GM19452 (cell line): ENCODE results near the gene GPR37L1.
"Not testable (repeated sequence)": the region's sequence is repeated elsewhere in the genome, so short reads cannot be mapped to it uniquely, and the experiment has no call there.

Experiments used
- ATAC-seq: cut with Tn5 transposase; IDR thresholded peaks from one replicate; pipeline ENCODE4 v1.9.1; 2021; ENCODE audit not compliant: unreplicated experiment

The GPR37L1 gene

DNA sequence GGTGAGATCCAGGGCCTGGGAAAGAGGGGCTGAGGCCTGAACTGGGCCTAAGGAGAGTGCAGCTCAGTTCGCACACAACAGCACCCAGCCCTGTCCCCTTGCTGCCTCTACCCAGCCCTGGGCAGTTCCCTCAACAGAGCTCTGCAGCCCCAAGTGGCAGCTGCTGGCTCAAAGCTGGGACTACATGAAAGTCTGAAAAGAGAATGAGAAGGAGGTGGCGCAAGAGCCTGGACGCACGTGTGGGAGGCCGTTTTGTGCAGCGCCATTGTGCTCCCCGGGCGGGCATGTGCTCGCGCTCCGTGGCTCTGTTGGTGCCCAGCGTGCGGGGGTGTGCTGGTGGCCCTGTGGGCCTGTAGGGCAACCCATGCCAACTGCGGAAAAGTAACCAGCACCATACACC lies 10.3 kb downstream of the GPR37L1 start:
- ATAC-seq, result no peak

DNA sequence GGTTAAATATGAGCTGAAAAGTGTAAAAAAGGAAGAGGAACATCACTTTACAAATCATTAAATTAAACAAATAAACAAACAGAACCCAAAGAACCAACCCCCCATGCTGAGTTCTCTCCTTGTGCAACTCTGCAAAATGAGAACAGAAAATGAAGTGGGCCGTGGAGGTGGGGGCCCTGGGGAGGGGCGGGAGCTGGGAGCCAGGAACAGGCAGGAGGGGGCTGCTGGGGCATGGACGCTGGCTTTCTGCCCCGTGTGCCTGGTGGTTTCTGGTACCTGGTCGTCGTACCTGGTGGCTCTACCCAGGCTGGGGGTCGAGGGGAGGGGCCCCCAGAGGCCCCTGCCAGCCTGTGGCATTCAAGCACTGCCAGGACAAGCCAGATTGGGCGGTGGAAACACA lies 10.8 kb downstream of the GPR37L1 start:
- no peak for ATAC-seq

DNA sequence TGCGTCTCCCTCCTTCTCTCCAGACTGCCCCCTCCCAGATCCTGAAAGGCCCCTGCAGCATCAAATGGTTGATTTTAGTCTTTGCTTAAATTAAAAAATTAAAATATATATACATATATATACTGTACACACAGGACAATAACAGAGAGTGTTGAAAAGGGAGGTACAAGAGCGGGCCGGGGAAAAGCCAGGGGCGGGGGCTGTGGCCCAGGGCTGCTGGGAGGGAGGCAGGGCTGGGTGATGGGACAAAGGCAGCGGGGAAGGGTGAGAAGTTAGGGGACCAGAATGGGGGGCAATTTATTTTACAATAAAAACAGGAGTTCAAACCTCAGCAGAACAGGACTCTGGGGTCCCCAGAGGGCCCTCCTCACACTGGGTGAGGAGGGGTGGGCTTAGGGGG lies 11.3 kb downstream of the GPR37L1 start:
- ATAC-seq, result no peak

DNA sequence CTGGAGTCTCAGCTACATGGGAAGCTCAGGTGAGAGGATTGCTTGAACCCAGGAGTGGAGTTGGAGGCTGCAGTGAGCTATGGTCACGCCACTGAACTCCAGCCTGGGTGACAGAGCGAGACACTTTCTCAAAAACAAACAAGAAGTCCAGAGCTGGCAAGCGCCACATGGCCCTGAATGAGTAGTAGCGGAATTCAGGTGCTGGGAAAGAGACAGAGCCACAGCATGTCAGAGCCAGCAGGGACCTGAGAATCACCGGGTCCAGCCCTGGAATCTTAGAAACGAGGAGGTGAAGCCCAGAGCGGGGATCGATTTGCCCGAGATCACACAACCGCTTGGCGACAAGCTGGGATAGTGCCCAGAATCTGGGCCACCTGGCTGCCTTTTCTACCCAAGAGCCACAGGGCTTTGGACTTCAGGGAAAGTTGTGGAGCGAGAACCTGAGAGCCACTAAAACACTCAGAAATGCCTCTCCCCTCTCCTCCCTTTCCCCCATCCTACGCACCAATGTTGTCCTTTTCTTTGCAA lies 12.0 kb downstream of the GPR37L1 start:
- ATAC-seq, result no peak

DNA sequence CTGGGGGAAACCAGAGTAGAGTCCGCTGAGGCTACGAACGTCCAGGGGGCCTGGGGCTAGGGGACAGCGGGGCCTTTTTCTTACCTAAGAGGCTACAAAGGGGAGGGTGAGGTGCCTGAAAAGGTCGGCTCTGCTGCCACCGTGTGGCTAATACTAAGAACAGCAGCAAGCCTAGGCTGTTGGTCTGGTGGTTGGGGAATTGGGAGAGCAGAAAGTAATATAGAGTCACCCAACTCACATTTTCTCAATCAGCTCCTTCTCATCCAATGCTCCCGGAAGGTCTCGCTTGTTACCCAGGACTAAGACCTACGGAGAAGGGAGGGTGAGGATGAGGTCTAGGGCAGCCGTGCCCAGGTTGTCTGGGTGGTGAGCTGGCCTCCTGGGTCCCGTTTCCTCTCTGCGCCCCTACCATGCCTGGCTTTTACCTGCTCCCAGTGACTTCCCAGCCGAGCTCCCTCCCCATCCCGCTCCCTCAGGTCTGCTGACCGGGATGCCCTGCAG lies 12.6 kb downstream of the GPR37L1 start:
- ATAC-seq, result peak; percentile 53

DNA sequence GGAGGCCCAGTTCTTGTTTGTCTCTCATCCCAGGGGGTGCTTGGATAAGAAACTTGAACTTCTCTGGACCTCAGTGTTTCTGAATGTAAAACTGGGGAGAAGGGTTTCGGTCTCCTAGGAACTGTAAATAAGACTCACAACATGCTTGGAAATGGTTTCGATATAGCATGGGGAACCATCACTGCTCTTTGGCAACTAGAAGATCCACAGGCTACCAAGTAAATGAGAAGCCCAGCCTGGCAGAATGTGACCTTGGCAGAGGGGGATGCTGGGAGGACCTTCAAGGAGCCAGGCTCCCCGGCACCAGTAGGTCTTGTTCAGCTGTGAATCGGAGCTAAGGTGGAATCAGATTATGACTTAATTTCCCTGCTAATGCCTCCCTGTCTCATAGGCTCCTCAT lies 18.1 kb downstream of the GPR37L1 start:
- ATAC-seq, result no peak

DNA sequence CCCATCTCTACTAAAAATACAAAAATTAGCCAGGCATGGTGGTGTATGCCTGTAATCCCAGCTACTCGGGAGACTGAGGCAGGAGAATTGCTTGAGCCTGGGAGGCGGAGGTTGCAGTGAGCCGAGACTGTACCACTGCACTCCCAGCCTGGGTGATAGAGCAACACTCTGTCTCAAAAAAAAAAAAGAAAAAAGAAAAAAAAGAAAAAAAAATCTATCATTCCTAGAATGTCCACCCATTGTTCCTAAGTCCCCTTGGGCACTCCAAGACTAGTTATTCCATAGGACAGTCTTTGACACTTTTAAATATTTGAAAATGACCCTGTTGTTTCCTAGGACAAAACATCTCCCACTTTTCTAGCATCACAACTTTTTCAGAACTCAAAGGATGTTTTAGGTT lies 18.8 kb downstream of the GPR37L1 start:
- not testable (repeated sequence) for ATAC-seq

DNA sequence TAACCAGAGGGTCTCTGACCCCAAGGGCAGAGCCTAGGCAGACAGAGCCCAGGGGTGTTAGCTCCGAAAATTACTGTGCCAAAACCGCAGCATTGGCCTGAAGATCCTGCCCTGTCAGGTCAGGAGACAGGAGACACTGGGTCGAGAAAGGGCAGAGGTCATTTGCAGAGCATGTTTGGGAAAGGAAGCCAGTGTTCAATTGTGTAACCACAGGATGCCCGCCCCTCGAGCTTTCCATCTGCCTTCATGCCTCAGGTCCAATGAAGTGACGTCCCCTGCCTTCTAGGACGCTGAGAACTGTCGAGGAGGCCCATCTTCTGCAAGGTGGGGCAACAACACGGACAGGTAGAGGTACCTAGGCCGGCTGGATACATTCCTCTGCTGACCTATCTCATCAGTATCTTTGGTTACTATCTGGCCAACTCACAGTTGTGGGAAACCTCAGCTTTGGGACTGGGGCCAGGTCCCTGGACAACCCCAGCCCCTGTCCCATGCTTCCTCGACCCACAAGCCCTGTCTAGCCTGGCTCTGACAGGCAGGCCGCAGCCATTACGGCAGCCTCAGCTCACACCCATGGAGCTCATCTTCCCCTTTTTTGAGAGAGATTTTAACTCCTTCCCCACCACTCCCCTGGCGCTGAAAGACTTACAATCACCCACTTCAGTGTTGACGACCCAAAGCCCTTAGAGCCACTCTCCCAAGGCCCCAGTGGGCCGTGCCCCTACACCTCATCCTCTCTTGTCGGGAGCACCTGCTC lies 20.5 kb downstream of the GPR37L1 start:
- peak; percentile 19 for ATAC-seq

DNA sequence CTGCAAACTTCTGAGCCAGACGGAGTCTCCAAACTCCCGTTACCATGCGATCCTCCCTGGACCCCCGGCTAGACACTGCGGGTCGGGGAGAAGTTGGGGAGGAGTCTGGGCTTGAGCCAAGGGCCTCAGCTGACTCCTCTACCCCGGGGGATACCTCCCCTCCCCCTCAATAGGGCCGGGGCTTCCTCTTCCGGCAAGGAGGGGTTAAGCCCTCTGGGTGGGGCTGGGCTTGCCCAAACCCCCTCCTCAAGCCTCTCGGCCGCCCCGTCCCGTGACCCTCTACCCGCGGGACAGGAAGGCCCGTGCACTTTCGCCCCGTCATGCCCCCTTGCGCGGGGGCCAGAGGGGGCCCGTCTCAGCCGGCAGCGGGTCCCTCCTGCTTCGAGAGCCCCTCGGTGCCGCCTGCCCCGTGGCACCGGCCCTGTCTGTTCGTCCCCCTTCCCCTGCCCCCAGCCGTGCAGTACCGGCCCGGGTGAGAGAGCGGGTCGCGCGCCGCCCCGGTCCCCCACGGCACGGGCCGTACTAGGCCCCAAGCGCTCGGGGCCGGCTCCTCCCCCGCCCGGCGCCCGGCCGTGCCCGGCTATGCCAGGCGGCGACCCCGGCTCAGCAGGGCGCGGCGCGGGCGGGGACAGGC lies 21.2 kb downstream of the GPR37L1 start:
- ATAC-seq, result peak; percentile 44

DNA sequence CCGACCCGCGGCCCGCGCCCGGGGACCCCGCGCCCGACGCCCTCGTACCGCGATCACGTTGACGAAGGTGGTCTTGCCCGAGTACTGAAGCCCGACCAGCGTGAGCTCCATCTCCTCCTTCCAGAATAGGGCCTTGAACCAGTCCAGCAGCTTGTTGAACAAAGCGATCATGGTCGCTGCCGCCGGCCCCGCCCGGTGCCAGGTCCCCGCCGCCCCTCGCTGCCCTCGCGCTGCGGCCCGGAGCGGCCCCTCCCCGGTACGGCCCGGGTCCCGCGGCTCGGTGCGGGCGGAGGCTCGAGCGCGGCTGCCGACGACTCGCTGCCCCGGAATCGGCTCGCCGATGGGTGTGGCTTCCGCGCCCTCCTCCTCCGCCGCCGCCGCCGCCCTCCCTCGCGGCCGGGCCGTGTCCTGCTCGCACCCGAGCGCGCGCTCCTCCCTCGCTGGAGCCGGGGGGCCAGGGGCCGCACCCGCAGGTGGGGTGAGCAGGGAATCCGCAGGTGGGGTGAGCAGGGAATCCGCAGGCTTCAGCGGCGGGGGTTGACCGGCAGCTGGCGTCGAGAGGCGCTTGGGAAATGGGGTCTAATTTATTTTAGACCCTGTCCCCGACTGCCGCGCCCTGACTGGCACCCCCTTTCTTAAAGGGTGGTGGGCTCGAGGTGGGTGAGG lies 21.8 kb downstream of the GPR37L1 start, which contains the start of gene ARL8A:
TSS of gene ARL8A (minus strand) at position 336 of the 666 bp plus-strand sequence. CDS start at position 171, 165 bp downstream.
- ATAC-seq, result peak; percentile 62

DNA sequence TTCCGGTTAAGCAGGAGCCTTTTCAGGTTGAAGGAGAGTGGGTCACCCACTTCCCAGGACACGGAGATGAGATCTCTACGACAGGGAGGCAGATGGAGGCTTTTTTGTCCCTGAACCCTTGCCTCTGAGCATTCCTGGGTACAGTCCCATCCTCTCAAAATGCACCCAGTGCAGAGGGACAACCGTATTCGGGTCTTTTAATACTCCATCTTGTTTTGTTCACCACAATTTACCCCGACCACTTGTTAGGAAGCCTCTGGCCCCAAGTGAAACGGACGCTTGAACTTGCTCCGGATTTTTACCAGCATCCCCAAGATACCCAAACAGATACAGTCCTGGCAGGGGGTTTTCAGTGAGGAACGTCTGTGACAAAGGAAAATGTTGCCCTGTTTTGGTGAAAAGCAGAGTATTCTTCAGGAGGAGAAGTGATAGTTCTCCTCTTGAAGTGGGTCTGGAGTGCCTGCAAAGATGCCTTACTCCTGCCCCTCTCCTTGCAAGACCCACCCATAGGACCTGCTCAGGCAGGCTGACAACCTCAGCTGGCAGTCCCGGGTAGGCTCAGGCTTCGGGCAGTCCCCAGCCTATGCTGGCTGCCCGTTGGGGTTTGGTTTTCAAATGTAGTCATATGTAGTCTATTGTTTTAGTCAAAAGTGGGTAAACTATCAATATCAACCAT lies 22.5 kb downstream of the GPR37L1 start:
- no peak for ATAC-seq

DNA sequence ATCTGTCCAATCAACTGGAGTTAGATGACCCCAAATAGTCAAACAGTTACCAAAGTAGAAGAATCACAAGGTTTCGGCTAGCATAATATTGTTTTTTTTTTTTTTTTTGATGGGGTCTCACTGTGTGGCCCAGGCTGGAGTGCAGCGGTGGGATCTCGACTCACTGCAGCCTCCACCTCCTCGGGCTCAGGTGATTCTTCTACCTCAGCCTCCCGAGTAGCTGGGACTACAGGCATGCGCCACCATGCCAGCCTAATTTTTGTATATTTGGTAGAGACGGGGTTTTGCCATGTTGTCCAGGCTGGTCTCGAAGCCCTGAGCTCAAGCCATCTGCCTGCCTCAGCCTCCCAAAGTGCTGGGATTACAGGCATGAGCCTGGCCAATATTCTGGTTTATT lies 23.0 kb downstream of the GPR37L1 start:
- not testable (repeated sequence) for ATAC-seq

DNA sequence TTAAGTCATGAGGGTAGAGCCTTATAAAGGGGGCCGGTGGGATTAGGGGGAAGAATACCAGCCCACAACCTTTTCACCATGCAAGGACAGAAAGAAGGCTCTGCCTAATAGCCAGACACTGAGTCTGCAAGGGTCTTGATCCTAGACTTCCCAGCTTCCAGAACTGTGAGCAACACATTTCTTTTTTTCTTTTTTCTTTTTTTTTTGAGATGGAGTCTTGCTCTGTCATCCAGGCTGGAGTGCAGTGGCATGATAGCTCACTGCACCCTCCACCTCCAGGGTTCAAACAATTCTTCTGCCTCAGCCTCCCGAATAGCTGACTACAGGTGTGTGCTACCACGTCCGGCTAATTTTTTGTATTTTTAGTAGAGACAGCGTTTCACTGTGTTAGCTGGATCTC lies 23.6 kb downstream of the GPR37L1 start:
- no peak for ATAC-seq

DNA sequence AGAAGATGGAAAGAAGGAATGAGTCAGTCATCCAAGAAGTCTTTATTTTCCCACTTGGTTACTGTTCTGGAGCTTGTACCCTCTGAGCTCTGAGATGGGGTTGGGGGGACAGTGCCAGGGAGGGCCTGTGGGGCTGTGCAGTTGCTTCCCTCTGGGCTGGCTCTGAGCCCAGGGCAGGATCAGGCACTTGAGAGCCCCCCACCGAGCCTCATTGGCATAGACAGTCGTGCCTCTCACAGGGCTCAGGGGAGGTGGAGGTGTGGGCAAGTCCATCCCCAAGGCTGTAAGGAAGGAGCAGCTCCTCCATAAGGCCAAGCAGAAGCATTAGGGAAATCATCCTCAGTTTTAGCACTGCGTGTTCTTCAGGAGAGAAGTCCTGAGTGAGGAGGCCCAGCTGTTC lies 24.3 kb downstream of the GPR37L1 start:
- ATAC-seq, result no peak

DNA sequence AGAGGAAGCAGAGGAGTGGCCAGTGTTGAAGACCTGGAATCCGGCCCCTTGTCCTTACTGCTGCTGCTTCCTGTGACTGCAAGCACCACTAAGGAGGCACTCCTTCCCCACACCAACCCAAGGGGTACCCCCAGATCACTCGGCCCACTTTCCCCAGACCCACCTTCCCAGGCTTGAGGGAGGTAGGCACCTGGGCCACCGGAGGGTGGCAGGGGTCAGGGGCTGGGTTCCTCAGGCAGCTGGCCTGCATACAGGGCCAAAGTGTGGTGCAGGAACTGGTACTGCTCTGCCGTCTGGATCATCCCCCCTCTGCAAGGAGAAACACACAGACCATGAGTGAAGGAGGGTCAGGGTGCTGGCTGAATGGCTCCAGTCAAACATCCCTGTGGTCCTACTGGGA lies 25.7 kb downstream of the GPR37L1 start:
- no peak for ATAC-seq

DNA sequence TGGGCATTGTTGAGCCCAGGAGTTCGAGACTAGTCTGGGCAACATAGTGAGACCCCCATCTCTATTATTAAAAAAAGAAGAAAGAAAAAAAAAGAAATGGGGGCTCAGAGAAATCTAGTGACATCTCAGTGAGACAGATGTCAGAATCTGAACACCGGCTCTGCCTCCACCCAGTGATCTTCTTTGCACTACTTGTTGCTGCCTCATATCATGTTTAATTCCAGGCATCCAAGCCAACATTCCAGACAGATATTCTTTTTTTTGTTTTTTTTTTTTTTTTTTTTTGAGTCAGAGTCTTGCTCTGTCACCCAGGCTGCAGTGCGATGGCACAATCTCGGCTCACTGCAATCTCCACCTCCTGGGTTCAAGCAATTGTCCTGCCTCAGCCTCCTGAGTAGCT lies 26.8 kb downstream of the GPR37L1 start:
- ATAC-seq, result no peak

DNA sequence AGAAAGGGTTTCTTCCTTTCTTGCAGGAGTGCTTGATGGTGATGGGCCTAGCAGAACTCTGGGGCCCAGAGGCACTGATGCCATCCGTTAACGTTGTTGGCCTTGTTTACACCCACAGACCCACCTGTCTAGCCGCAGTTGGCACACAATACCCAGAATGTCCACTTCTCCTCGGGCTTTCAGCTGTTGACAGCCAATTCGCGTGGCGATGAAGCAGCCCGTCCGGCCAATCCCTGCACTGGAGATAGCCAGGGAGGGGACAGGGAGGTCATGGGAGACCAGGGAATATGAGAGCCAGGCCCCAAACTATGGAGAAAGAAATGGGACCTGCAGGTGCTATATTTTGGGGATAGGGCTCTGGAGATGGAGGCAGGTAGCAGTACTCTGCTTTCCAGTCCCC lies 27.5 kb downstream of the GPR37L1 start:
- no peak for ATAC-seq

DNA sequence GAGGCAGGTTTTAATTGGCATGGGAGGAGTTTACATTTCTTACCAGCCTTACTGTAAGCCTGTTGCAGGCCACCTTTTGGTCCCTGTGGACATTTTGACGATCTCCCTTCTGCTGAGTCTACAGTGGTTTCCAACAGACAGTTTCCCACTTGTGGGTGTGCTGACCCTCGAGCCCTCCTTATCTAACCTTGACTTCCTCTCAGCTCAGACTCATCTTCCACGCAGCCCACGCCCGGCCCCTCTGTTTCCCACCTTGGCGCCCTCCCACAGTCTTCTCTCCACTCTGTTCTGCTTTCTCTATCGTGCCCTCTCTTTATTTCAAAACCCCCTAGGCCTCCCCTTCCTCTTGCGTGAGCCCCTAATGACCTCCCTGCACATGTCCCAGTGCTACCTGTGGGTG lies 27.9 kb downstream of the GPR37L1 start:
- ATAC-seq, result no peak

DNA sequence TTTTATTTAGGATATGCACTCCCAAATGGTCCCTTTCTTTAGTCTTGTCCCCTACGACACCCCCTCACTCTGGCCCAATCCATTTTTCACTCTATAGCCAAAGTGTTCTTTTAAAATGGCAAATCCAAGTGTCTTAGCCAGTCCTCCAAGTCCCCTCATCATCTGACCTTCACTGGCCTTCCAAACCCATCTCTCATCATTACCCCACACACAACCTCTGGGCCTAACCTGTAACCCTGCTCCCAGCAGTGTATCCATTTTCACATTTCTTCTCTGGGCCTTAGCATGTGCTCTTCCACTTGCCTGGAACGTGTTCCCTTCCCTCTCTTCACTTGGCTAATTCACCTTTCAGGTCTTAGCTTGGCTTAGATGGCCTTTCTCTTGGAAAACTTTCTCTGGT lies 28.3 kb downstream of the GPR37L1 start:
- ATAC-seq, result no peak

DNA sequence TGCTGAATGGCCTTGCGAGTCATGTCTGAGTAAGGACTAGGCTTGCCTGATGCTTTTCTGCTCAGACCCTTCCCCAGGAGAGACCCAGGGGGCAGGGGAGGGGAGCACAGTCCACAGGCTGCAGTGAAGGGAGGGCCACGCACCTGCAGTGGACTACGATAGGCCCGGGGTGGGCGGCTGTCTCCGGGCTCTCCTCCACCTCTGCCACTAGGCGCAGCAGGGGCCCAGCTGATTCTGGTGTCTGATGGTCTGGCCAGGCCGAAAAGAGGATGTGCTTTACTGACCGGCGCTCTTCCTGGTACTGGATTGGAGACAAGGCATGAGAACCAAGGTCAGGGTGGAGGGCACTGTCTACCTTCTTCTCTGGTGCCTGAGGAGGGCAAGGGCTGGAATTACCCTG lies 29.7 kb downstream of the GPR37L1 start:
- ATAC-seq, result no peak

DNA sequence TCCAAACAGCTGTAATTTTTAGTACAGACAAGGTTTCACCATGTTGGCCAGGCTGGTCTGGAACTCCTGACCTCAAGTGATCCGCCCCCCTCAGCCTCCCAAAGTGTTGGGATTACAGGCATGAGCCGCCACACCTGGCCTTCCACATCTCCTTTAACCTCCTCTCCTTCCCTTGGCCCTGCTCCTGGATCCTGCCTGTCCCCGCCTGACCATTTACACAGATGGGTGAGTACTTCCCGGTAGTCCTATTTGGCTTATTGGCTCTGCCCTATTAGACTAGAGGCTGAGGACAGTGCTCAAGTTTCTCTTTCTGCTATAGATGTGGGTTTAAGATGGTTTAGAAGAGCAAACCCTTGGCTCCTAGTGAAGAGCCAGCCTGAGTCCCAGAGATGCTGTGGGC lies 30.6 kb downstream of the GPR37L1 start:
- no peak for ATAC-seq
